ENCODE results near the gene RANGRF. TPM values are rescaled to one million over a fixed set of nuclear protein-coding genes. Genes with fewer than 3 reads are reported as not detected.

Gene RANGRF
- total and polyA plus RNA-seq, 7 experiments from 2014 or later: 26.0 to 85.8 (median 39.2) TPM

DNA sequence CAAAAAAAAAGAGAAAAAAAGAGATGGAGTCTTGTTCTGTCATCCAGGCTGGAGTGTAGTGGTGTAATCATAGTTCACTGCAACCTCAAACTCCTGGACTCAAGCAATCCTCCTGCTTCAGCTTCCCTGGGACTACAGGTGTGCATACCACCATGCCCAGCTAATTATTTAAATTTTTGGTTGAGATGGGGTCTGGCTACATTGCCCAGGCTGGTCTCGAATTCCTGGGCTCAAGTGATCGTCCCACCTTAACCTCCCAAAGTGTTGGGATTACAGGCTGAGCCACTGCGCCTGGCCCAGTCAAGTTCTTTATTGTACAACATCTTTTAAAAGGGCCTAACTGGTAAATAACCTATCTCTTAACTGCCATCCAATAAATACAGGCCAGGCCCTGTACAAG is 6.1 kb upstream of the RANGRF start:
- Mint-ChIP-seq H3K4me1 (peaks cover 0 to 10% (median under 1%) of the 10 kb centered on the region in 7 donors), H3K27me3 (no peaks in the 10 kb centered on the region), H3K36me3 (no peaks in the 10 kb centered on the region), H3K4me3 (no peak overlapping the region), H3K27ac (no peak overlapping the region), H3K9me3 (no peaks in the 10 kb centered on the region)
- Histone ChIP-seq H3K36me3 (ENCODE audit: control insufficient read depth in 2 of 3, insufficient read depth in 3 of 3, low read length in 3 of 3) (no peaks in the 10 kb centered on the region), H3K27me3 (ENCODE audit: control insufficient read depth in 2 of 2, insufficient read depth in 2 of 2, low read length in 2 of 2) (no peaks in the 10 kb centered on the region), H3K4me1 (ENCODE audit: control insufficient read depth in 2 of 2, insufficient read depth in 2 of 2, low read length in 2 of 2) (peaks cover 0 to 17% of the 10 kb centered on the region in 2 donors), H3K4me3 (ENCODE audit: low read length) (no peak overlapping the region), H3K9me3 (ENCODE audit: control insufficient read depth in 2 of 3, low read length in 3 of 3) (no peaks in the 10 kb centered on the region), H3K27ac (ENCODE audit: low read depth, low read length) (no peak overlapping the region)
- intact Hi-C loops (cut with micrococcal nuclease): no loop called here
- POLR2A ChIA-PET: no interaction called here
- CTCF ChIA-PET: interaction anchor here (1.2 kb wide), 1 partner anchor 13 kb away, joined by 3 read pairs; the partner anchor contains the start of gene SLC25A35
- ATAC-seq (no peak), DNase-seq (no peak)

DNA sequence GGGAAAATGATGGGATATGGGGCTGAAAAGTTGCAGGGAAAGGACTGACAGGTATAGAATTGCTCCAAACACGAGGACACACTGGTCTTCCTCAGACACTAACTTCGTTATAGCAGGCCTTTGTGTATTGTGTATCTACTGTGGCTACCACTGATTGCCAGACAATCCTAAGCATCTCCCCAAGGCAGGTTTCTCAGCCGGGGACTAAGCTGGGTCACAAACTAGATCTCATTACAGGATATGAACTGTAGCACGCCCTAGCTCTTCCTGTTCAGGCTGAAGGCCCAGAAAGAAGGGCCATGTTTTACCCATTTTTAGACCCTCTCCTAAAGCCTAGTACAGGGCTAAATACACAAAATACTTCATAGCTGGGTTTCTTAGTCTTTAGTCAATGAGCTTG is 5.1 kb upstream of the RANGRF start:
- POLR2A ChIA-PET: interaction anchor here (0.9 to 1.8 kb wide), 5 partner anchors 9 to 54 kb away, joined by 3 to 7 read pairs (median 4); partner anchors contain the start of genes CTC1 and SLC25A35
- Histone ChIP-seq H3K4me3 (ENCODE audit: low read length) (no peak overlapping the region), H3K9me3 (ENCODE audit: control insufficient read depth in 2 of 3, low read length in 3 of 3) (no peaks in the 10 kb centered on the region), H3K27ac (ENCODE audit: low read depth, low read length) (no peak overlapping the region), H3K27me3 (ENCODE audit: control insufficient read depth in 2 of 2, insufficient read depth in 2 of 2, low read length in 2 of 2) (no peaks in the 10 kb centered on the region), H3K4me1 (ENCODE audit: control insufficient read depth in 2 of 2, insufficient read depth in 2 of 2, low read length in 2 of 2) (peaks cover 0 to 21% of the 10 kb centered on the region in 2 donors), H3K36me3 (ENCODE audit: control insufficient read depth in 2 of 3, insufficient read depth in 3 of 3, low read length in 3 of 3) (peaks cover 0 to 3% (median 0%) of the 10 kb centered on the region in 3 experiments)
- peak overlapping the region in 1 of 9 donors; percentile 38 for H3K27ac Mint-ChIP-seq
- H3K4me3 Mint-ChIP-seq: peak overlapping the region in 1 of 10 donors; percentile 20
- DNase-seq: no peak
- CTCF ChIA-PET: interaction anchor here (0.6 kb wide), 2 partner anchors 213 to 404 kb away, joined by 3 read pairs; no protein-coding TSS in a partner anchor
- ATAC-seq: no peak
- H3K27me3 Mint-ChIP-seq: no peaks in the 10 kb centered on the region
- no peaks in the 10 kb centered on the region for H3K36me3 Mint-ChIP-seq
- no peaks in the 10 kb centered on the region for H3K9me3 Mint-ChIP-seq
- intact Hi-C loops (cut with micrococcal nuclease): no loop called here
- H3K4me1 Mint-ChIP-seq: peaks cover 0 to 19% (median 10%) of the 10 kb centered on the region in 7 donors

- H3K27me3 Mint-ChIP-seq: no peaks in the 10 kb centered on the region
- ATAC-seq (no peak), DNase-seq (no peak)
- no peak overlapping the region for H3K27ac ChIP-seq (ENCODE audit: low read depth, low read length)
- no peaks in the 10 kb centered on the region for H3K9me3 ChIP-seq (ENCODE audit: control insufficient read depth in 2 of 3, low read length in 3 of 3)
- POLR2A ChIA-PET: interaction anchor here (1.1 to 1.8 kb wide), 3 partner anchors 8 to 40 kb away, joined by 3 to 7 read pairs (median 4); partner anchors contain the start of gene SLC25A35
- H3K4me1 Mint-ChIP-seq: peaks cover under 1 to 20% (median 15%) of the 10 kb centered on the region in 7 donors
- H3K9me3 Mint-ChIP-seq: no peaks in the 10 kb centered on the region
- no peaks in the 10 kb centered on the region for H3K27me3 ChIP-seq (ENCODE audit: control insufficient read depth in 2 of 2, insufficient read depth in 2 of 2, low read length in 2 of 2)
- no peak overlapping the region for H3K4me3 Mint-ChIP-seq
- peaks cover 1 to 22% of the 10 kb centered on the region in 2 donors for H3K4me1 ChIP-seq (ENCODE audit: control insufficient read depth in 2 of 2, insufficient read depth in 2 of 2, low read length in 2 of 2)
- intact Hi-C loops (cut with micrococcal nuclease): no loop called here
- no peaks in the 10 kb centered on the region for H3K36me3 Mint-ChIP-seq
- no peak overlapping the region for H3K27ac Mint-ChIP-seq
- CTCF ChIA-PET: no interaction called here
- H3K36me3 ChIP-seq (ENCODE audit: control insufficient read depth in 2 of 3, insufficient read depth in 3 of 3, low read length in 3 of 3): peaks cover 0 to 7% (median 0%) of the 10 kb centered on the region in 3 experiments
- H3K4me3 ChIP-seq (ENCODE audit: low read length): no peak overlapping the region
Observed at GRCh38 chr17:8284126-8284525, 4.3 kb upstream of the RANGRF start.

GRCh38 chr17:8285270-8286181 is 2.9 kb upstream of the RANGRF start:
- CTCF ChIA-PET: interaction anchor here (0.7 kb wide), 1 partner anchor 40 kb away, joined by 3 read pairs; no protein-coding TSS in a partner anchor
- ATAC-seq: no peak
- Histone ChIP-seq H3K4me1 (ENCODE audit: control insufficient read depth in 2 of 2, insufficient read depth in 2 of 2, low read length in 2 of 2) (peaks cover 8 to 30% of the 10 kb centered on the region in 2 donors), H3K27ac (ENCODE audit: low read depth, low read length) (no peak overlapping the region), H3K9me3 (ENCODE audit: control insufficient read depth in 2 of 3, low read length in 3 of 3) (no peaks in the 10 kb centered on the region), H3K36me3 (ENCODE audit: control insufficient read depth in 2 of 3, insufficient read depth in 3 of 3, low read length in 3 of 3) (peaks cover 0 to 7% (median 0%) of the 10 kb centered on the region in 3 experiments), H3K4me3 (ENCODE audit: low read length) (no peak overlapping the region), H3K27me3 (ENCODE audit: control insufficient read depth in 2 of 2, insufficient read depth in 2 of 2, low read length in 2 of 2) (no peaks in the 10 kb centered on the region)
- H3K27me3 Mint-ChIP-seq: no peaks in the 10 kb centered on the region
- H3K9me3 Mint-ChIP-seq: no peaks in the 10 kb centered on the region
- intact Hi-C loops (cut with micrococcal nuclease): no loop called here
- POLR2A ChIA-PET: interaction anchor here (1.3 kb wide), 1 partner anchor 36 kb away, joined by 3 read pairs; the partner anchor contains the start of gene PFAS
- peaks cover 0 to 5% (median 0%) of the 10 kb centered on the region in 5 donors for H3K36me3 Mint-ChIP-seq
- H3K27ac Mint-ChIP-seq: no peak overlapping the region
- no peak overlapping the region for H3K4me3 Mint-ChIP-seq
- no peak for DNase-seq
- peaks cover 12 to 34% (median 29%) of the 10 kb centered on the region in 7 donors for H3K4me1 Mint-ChIP-seq

DNA sequence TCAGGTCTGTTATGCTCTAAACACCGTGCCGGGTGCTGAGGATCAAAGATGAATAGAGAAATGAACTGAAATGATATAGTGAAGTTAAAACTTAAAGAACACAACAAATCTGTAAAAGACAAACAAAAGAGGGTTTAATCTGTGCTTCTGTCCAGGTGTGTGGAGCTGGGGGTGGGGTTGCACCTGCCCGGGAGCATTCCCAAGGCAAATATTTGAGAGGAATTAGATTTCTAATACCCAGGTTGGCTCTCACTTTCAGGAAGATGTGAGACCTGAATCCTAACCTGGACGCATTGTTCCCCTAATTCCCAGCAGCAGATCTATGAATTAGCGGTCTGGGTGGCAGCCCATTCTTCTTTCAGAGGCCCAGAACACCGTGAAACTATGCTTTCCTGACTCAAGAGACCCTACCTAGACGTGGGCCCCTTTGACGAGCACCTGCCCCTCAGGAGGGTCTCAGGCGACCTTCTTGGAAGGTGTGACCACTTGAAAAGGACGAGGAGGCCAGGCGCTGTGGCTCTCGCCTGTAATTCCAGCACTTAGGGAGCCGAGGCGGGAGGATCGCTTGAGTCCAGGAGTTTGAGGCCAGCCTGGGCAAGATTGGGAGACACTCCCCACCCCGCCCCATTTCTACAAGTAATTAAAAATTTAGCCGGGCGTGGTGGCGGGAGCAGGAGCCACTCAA is 677 bp upstream of the RANGRF start:
- CTCF ChIA-PET: interaction anchor here (1.4 kb wide), 1 partner anchor 67 kb away, joined by 4 read pairs; no protein-coding TSS in a partner anchor
- intact Hi-C loops (cut with micrococcal nuclease): loop anchor here (1.0 to 2.0 kb wide), 5 partner anchors 38 to 98 kb away; partner anchors contain the start of genes PFAS (in 2 of the 2), BORCS6 (in 1 of the 2) and RPL26 (in 1 of the 2)
- ATAC-seq (no peak), DNase-seq (peak in 1 of 9 donors; percentile 6)
- peaks cover 0 to 5% (median 0%) of the 10 kb centered on the region in 5 donors for H3K36me3 Mint-ChIP-seq
- H3K27ac Mint-ChIP-seq: peak overlapping the region; percentile 89 to 98 (median 96)
- Histone ChIP-seq H3K4me1 (ENCODE audit: control insufficient read depth in 2 of 2, insufficient read depth in 2 of 2, low read length in 2 of 2) (peaks cover 8 to 30% of the 10 kb centered on the region in 2 donors), H3K4me3 (ENCODE audit: low read length) (peak overlapping the region; percentile 95), H3K9me3 (ENCODE audit: control insufficient read depth in 2 of 3, low read length in 3 of 3) (no peaks in the 10 kb centered on the region), H3K27ac (ENCODE audit: low read depth, low read length) (peak overlapping the region; percentile 96), H3K27me3 (ENCODE audit: control insufficient read depth in 2 of 2, insufficient read depth in 2 of 2, low read length in 2 of 2) (no peaks in the 10 kb centered on the region), H3K36me3 (ENCODE audit: control insufficient read depth in 2 of 3, insufficient read depth in 3 of 3, low read length in 3 of 3) (peaks cover 0 to 7% (median 0%) of the 10 kb centered on the region in 3 experiments)
- no peaks in the 10 kb centered on the region for H3K9me3 Mint-ChIP-seq
- H3K27me3 Mint-ChIP-seq: no peaks in the 10 kb centered on the region
- peak overlapping the region; percentile 92 to 100 (median 97) for H3K4me3 Mint-ChIP-seq
- H3K4me1 Mint-ChIP-seq: peaks cover 21 to 44% (median 38%) of the 10 kb centered on the region in 7 donors
- POLR2A ChIA-PET: interaction anchor here (0.6 to 3.1 kb wide), 8 partner anchors 40 to 137 kb away, joined by 3 to 31 read pairs (median 3); partner anchors contain the start of genes CTC1 and PFAS

GRCh38 chr17:8289103-8289397 is 580 bp downstream of the RANGRF start:
- Mint-ChIP-seq H3K9me3 (no peaks in the 10 kb centered on the region), H3K4me3 (peak overlapping the region; percentile 92 to 100 (median 97)), H3K36me3 (peaks cover 0 to 5% (median 0%) of the 10 kb centered on the region in 5 donors), H3K27ac (peak overlapping the region in 8 of 9 donors; percentile 89 to 98 (median 96)), H3K4me1 (peaks cover 27 to 46% (median 43%) of the 10 kb centered on the region in 7 donors), H3K27me3 (no peaks in the 10 kb centered on the region)
- POLR2A ChIA-PET: interaction anchor here (0.6 to 3.1 kb wide), 16 partner anchors 12 to 150 kb away, joined by 3 to 31 read pairs (median 4); partner anchors contain the start of genes CTC1 and PFAS
- Histone ChIP-seq H3K9me3 (ENCODE audit: control insufficient read depth in 2 of 3, low read length in 3 of 3) (no peaks in the 10 kb centered on the region), H3K4me3 (ENCODE audit: low read length) (peak overlapping the region; percentile 95), H3K4me1 (ENCODE audit: control insufficient read depth in 2 of 2, insufficient read depth in 2 of 2, low read length in 2 of 2) (peaks cover 8 to 19% of the 10 kb centered on the region in 2 donors), H3K27ac (ENCODE audit: low read depth, low read length) (peak overlapping the region; percentile 96), H3K36me3 (ENCODE audit: control insufficient read depth in 2 of 3, insufficient read depth in 3 of 3, low read length in 3 of 3) (peaks cover 0 to 7% (median 0%) of the 10 kb centered on the region in 3 experiments), H3K27me3 (ENCODE audit: control insufficient read depth in 2 of 2, insufficient read depth in 2 of 2, low read length in 2 of 2) (no peaks in the 10 kb centered on the region)
- CTCF ChIA-PET: interaction anchor here (0.6 to 1.4 kb wide), 3 partner anchors 12 to 68 kb away, joined by 3 to 4 read pairs (median 3); no protein-coding TSS in a partner anchor
- intact Hi-C loops (cut with micrococcal nuclease): loop anchor here in 1 of 2 donors (2.0 kb wide), 1 partner anchor 94 kb away; the partner anchor contains the start of gene RPL26
- DNase-seq: peak in 1 of 9 donors; percentile 86
- ATAC-seq: no peak

Data from naive thymus-derived CD4-positive, alpha-beta T cell (primary cell).